WI38 (cell line): ENCODE results near the gene PPP6R2.
"Not testable (repeated sequence)": the region's sequence is repeated elsewhere in the genome, so short reads cannot be mapped to it uniquely, and the experiment has no call there.

Source experiments
- H3K4me3 ChIP-seq: 2 replicates; pipeline ENCODE4 v1.5.1; 2011; ENCODE audit warnings: low read depth, mild to moderate bottlenecking, control low read depth, low read length
- TF ChIP-seq, protein P1 (sequence below): IDR thresholded peaks from 2 replicates; pipeline ENCODE4 v1.5.1; 2012; ENCODE audit warnings: low read depth, mild to moderate bottlenecking, control low read depth, low read length

The PPP6R2 gene

GRCh38 chr22:50420581-50420980, 77.5 kb downstream of the PPP6R2 start:
- TF ChIP-seq, protein P1, sequence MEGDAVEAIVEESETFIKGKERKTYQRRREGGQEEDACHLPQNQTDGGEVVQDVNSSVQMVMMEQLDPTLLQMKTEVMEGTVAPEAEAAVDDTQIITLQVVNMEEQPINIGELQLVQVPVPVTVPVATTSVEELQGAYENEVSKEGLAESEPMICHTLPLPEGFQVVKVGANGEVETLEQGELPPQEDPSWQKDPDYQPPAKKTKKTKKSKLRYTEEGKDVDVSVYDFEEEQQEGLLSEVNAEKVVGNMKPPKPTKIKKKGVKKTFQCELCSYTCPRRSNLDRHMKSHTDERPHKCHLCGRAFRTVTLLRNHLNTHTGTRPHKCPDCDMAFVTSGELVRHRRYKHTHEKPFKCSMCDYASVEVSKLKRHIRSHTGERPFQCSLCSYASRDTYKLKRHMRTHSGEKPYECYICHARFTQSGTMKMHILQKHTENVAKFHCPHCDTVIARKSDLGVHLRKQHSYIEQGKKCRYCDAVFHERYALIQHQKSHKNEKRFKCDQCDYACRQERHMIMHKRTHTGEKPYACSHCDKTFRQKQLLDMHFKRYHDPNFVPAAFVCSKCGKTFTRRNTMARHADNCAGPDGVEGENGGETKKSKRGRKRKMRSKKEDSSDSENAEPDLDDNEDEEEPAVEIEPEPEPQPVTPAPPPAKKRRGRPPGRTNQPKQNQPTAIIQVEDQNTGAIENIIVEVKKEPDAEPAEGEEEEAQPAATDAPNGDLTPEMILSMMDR, result no peak
- H3K4me3 ChIP-seq, result no peak overlapping the region

DNA sequence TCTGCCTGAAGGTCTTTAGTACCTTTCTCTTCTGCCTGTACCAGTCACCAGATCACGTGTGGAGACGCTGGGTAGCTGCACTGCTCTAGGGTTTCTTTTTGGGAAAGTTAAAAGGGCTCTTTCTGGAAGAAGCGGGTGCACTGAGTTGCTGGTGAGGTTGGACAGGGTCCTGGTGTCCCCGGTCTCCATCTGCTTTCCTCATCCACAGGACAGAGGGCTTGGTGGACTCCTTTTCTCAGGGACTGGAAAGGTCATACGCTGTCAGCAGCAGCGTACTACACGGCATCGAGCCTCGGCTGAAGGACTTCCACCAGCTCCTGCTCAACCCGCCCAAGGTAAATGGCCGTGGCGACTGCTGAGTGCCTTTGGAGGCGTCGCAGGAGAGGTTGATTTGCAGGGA, 78.9 kb downstream of the PPP6R2 start:
- TF ChIP-seq, protein P1, result no peak
- no peak overlapping the region for H3K4me3 ChIP-seq

GRCh38 chr22:50422961-50423815, 80.1 kb downstream of the PPP6R2 start:
- TF ChIP-seq, protein P1, result no peak
- no peak overlapping the region for H3K4me3 ChIP-seq

- TF ChIP-seq, protein P1, result no peak
- no peak overlapping the region for H3K4me3 ChIP-seq
Observed at GRCh38 chr22:50423956-50424355, 80.8 kb downstream of the PPP6R2 start.

DNA sequence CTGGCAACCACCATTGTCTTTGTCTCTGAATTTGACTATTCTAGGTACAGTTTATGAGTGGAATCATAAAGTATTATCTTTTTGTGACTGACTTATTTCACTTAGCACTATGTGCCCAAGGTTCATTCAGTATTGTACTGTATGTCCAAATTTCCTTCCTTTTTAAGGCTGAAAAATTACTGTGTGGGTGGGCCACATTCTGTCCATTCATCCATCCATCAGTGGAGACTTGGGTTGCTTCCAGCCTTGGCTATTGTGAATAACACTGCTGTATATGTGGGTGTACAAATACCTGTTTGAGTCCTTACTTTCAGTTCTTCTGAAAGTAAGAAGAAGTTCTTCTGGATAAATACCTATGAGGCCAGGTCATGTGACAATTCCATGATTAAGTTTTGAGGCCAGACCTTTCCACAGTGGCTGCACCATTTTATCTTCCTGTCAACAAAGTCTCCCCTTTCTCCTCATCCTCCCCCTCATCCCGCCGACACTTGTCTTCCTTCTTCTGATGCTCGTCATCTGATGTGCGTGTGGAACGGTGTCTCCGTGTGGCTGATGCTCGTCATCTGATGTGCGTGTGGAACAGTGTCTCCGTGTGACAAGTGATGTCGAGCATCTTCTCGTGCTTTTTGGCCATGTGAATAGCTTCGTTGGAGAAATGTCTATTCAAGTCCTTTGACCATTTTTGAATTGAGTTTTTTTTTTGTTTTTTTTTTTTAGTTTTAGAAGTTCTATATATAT, 82.2 kb downstream of the PPP6R2 start:
- TF ChIP-seq, protein P1, result no peak

GRCh38 chr22:50432131-50432876, 89.2 kb downstream of the PPP6R2 start:
- no peak overlapping the region for H3K4me3 ChIP-seq
- TF ChIP-seq, protein P1, result no peak

More for the DNA sequence above, 82.2 kb downstream of the PPP6R2 start:
- H3K4me3 ChIP-seq, result no peak overlapping the region

GRCh38 chr22:50432877-50433510, 89.9 kb downstream of the PPP6R2 start:
- not testable (repeated sequence) for H3K4me3 ChIP-seq
